Osteoblast (primary cell): Measurements from ENCODE around the gene GFOD1. TPM values are rescaled to one million over a fixed set of nuclear protein-coding genes. Genes with fewer than 3 reads are reported as not detected.

Experiments used
- DNase-seq: peaks from one replicate; pipeline ENCODE4 v3.0.0; 2011; ENCODE audit warnings: low spot score, mixed read lengths; ENCODE audit not compliant: insufficient read length; ENCODE audit errors: missing footprints
- H2AFZ ChIP-seq: 2 replicates; pipeline ENCODE4 v1.6.0; 2011; ENCODE audit warnings: mild to moderate bottlenecking, low read length
- H3K27ac ChIP-seq: 2 replicates; pipeline ENCODE4 v1.5.1; 2011; ENCODE audit warnings: mild to moderate bottlenecking, low read depth, low read length, moderate library complexity
- H3K27me3 ChIP-seq: 2 replicates; pipeline ENCODE4 v1.6.0; 2012; ENCODE audit warnings: mild to moderate bottlenecking, control low read depth, inconsistent platforms, low read length, moderate library complexity; ENCODE audit not compliant: insufficient read depth
- H3K36me3 ChIP-seq: 2 replicates; pipeline ENCODE4 v1.5.1; 2011; ENCODE audit warnings: mild to moderate bottlenecking, low read length, control low read depth, moderate library complexity; ENCODE audit not compliant: insufficient read depth
- H3K4me1 ChIP-seq: 2 replicates; pipeline ENCODE4 v1.5.1; 2011; ENCODE audit warnings: mild to moderate bottlenecking, low read length, control low read depth, moderate library complexity; ENCODE audit not compliant: insufficient read depth
- H3K4me2 ChIP-seq: 2 replicates; pipeline ENCODE4 v1.6.0; 2011; ENCODE audit warnings: mild to moderate bottlenecking, low read length; ENCODE audit not compliant: insufficient read depth
- H3K4me3 ChIP-seq: fragments of 200-600 bp; sonication (generic); 3 replicates; pipeline ENCODE4 v1.5.1; 2012; ENCODE audit warnings: mild to moderate bottlenecking, low read length, inconsistent platforms; ENCODE audit not compliant: insufficient read depth
- H3K79me2 ChIP-seq: 2 replicates; pipeline ENCODE4 v1.6.0; 2012; ENCODE audit warnings: mild to moderate bottlenecking, low read length, control low read depth, inconsistent platforms; ENCODE audit not compliant: insufficient read depth
- H3K9me3 ChIP-seq: 2 replicates; pipeline ENCODE4 v1.5.1; 2011; ENCODE audit warnings: low read depth, low read length, control low read depth
- H4K20me1 ChIP-seq: 2 replicates; pipeline ENCODE4 v1.6.0; 2012; ENCODE audit warnings: mild to moderate bottlenecking, low read length, control low read depth; ENCODE audit not compliant: insufficient read depth
- total RNA-seq: library from RNA; depleted of rRNA; stranded (reverse); fragments of >200 nt; gene quantifications from 2 replicates; pipeline ENCODE4 v1.2.3, GENCODE V29; 2012
- TF ChIP-seq, protein P1 (sequence below): IDR thresholded peaks from 2 replicates; pipeline ENCODE4 v1.5.1; 2011; ENCODE audit warnings: mild to moderate bottlenecking, low read depth, low read length, moderate library complexity; ENCODE audit errors: extremely low read depth

The GFOD1 gene
- total RNA-seq, 1 donor = 3.6 TPM

DNA sequence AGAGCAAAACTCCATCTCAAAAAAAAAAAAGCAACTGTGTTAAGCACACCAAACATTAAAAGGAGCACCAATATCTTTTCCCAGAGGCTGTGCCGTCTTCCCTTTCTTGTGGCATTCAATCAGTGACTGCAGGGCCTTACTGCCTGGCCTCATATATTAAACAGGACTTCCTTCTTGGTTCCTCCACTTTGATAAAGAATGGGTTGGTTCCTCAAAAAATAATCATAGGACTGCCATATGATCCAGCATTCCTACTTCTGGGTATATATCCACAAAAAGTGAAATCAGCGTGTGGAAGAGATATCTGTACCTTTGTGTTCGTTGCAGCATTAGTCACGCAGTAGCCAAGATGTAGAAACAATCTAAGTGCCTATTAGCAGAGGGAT, 40.3 kb upstream of the GFOD1 start:
- TF ChIP-seq, protein P1, sequence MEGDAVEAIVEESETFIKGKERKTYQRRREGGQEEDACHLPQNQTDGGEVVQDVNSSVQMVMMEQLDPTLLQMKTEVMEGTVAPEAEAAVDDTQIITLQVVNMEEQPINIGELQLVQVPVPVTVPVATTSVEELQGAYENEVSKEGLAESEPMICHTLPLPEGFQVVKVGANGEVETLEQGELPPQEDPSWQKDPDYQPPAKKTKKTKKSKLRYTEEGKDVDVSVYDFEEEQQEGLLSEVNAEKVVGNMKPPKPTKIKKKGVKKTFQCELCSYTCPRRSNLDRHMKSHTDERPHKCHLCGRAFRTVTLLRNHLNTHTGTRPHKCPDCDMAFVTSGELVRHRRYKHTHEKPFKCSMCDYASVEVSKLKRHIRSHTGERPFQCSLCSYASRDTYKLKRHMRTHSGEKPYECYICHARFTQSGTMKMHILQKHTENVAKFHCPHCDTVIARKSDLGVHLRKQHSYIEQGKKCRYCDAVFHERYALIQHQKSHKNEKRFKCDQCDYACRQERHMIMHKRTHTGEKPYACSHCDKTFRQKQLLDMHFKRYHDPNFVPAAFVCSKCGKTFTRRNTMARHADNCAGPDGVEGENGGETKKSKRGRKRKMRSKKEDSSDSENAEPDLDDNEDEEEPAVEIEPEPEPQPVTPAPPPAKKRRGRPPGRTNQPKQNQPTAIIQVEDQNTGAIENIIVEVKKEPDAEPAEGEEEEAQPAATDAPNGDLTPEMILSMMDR = no peak
- Histone ChIP-seq H4K20me1 (no peaks in the 10 kb centered on the region), H3K9me3 (no peaks in the 10 kb centered on the region), H3K4me1 (peaks cover 10% of the 10 kb centered on the region), H3K4me2 (no peak overlapping the region), H3K27ac (no peak overlapping the region), H3K27me3 (no peaks in the 10 kb centered on the region), H2AFZ (no peak overlapping the region), H3K4me3 (no peak overlapping the region), H3K79me2 (no peaks in the 10 kb centered on the region), H3K36me3 (no peaks in the 10 kb centered on the region)
- DNase-seq = no peak

DNA sequence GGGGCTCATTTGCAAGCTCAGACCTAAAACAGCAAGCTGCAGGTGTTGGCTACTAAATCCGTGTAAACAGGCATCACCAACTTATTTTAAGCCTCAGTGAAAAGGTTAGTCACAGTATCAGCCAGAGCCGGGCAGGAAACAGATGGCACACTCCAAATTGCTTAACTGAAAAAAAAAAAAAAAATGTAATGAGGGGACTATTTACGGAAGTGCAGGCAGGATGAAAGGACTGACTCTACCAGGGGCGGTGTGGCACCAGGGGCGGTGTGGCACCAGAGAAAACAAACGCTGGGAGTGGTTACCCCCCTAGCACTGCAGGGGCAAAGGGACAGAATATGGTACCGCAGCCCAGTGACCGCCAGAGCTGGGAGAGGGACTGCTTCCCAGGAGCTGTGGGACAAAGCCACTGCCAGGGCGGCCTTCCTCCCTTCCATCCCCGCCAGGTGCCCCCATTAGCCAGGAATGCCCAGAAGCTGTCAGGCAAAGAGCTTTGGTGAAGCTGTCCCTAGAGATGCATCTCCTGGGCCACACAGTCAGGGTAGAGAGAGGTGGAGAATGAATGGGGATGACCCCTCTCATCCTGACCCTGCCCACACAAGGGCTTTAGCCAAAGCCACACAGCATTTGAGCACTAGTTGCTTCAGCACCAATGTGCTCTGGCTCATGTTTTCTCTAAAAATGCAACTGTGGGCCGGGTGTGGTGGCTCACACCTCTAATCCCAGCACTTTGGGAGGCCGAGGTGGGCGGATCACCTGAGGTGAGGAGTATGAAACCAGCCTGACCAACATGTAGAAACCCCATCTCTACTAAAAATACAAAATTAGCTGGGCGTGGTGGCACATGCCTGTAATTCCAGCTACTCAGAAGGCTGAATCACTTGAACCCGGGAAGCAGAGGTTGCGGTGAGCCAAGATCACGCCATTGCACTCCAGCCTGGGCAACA, 39.6 kb upstream of the GFOD1 start:
- H3K27ac ChIP-seq = no peak overlapping the region
- H3K4me2 ChIP-seq = no peak overlapping the region
- DNase-seq = peak; percentile 69
- H3K4me1 ChIP-seq = peaks cover 10% of the 10 kb centered on the region
- H4K20me1 ChIP-seq = no peaks in the 10 kb centered on the region
- H3K79me2 ChIP-seq = no peaks in the 10 kb centered on the region
- no peak overlapping the region for H3K4me3 ChIP-seq
- H3K27me3 ChIP-seq = no peaks in the 10 kb centered on the region
- no peaks in the 10 kb centered on the region for H3K9me3 ChIP-seq
- H2AFZ ChIP-seq = peak overlapping the region; percentile 68
- TF ChIP-seq, protein P1 = no peak
- H3K36me3 ChIP-seq = no peaks in the 10 kb centered on the region

DNA sequence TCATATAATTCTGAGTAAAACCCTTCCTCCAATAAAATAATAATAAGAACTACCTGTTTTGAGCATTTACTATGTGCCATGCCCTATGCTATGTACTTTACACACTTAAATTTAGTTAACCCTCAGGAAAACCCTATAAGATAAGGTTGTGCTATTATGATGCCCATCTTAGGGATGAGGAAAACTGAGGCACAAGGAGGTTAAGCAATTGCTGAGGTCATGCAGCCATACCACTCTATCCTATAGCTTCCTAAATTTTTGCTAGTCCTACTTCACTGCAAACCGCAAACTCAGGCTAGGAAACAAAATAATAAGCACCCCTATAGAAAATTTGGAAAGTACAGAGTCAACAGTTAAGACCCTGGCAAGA, 38.9 kb upstream of the GFOD1 start:
- no peaks in the 10 kb centered on the region for H3K36me3 ChIP-seq
- H3K4me3 ChIP-seq = no peak overlapping the region
- no peak overlapping the region for H2AFZ ChIP-seq
- H3K4me2 ChIP-seq = no peak overlapping the region
- H3K4me1 ChIP-seq = peaks cover 10% of the 10 kb centered on the region
- TF ChIP-seq, protein P1 = no peak
- H3K9me3 ChIP-seq = no peaks in the 10 kb centered on the region
- no peak overlapping the region for H3K27ac ChIP-seq
- no peaks in the 10 kb centered on the region for H3K79me2 ChIP-seq
- no peaks in the 10 kb centered on the region for H4K20me1 ChIP-seq
- H3K27me3 ChIP-seq = no peaks in the 10 kb centered on the region
- DNase-seq = no peak

DNA sequence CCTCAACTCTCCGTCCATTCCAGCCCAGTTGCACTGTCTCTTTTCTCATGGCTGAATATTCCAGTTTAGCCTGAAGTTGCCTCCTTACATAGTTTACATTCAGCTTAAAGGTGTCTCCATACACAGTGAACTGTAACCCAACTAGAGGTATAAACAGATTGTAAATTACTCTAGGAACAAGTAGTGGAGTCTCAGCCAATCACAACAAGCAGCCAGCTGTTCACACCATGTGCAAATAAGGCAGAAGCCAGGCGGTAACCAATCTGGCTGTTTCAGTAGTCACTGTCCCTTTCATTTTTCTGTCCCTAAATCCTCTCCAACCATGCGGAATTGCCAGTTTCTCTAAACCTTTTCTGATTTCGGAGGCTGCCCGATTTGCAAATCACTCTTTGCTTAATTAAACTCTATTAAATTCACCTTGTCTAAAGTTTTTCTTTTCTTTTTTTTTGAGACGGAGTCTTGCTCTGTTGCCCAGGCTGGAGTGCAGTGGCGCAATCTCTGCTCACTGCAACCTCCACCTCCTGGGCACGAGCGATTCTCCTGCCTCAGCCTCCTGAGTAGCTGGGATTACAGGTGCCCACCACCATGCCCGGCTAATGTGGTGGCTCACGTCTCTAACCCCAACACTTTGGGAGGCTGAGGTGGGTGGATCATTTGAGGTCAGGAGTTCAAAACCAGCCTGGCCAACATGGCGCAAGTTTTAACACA, 37.6 kb upstream of the GFOD1 start:
- Histone ChIP-seq H4K20me1 (no peaks in the 10 kb centered on the region), H3K4me1 (peaks cover 10% of the 10 kb centered on the region), H3K79me2 (no peaks in the 10 kb centered on the region), H3K27me3 (no peaks in the 10 kb centered on the region), H3K4me3 (no peak overlapping the region), H3K4me2 (no peak overlapping the region), H3K27ac (no peak overlapping the region), H2AFZ (no peak overlapping the region), H3K36me3 (no peaks in the 10 kb centered on the region), H3K9me3 (peaks cover under 1% of the 10 kb centered on the region)
- no peak for DNase-seq
- TF ChIP-seq, protein P1 = no peak
